Measurements from ENCODE around the gene TPRA1.
"Not testable (repeated sequence)": the region's sequence is repeated elsewhere in the genome, so short reads cannot be mapped to it uniquely, and the experiment has no call there.

TPRA1 gene

GRCh38 chr3:127535901-127536829, 54.4 kb downstream of the TPRA1 start:
- no peak for DNase-seq

- no peak for DNase-seq
These were observed 55.3 kb downstream of the TPRA1 start for GRCh38 chr3:127535106-127535785.

GRCh38 chr3:127534564-127534963, 56.0 kb downstream of the TPRA1 start:
- no peak for DNase-seq

- DNase-seq = no peak
These were observed 56.4 kb downstream of the TPRA1 start for GRCh38 chr3:127534161-127534451.

- no peak for DNase-seq
These were observed 57.9 kb downstream of the TPRA1 start for GRCh38 chr3:127532561-127533203.

- no peak for DNase-seq
These were observed 58.7 kb downstream of the TPRA1 start for GRCh38 chr3:127531821-127532220.

- DNase-seq = not testable (repeated sequence)
These were observed 59.7 kb downstream of the TPRA1 start for GRCh38 chr3:127530863-127531262.

- DNase-seq = peak; percentile 9
These were observed 61.0 kb downstream of the TPRA1 start for GRCh38 chr3:127529346-127530188.

GRCh38 chr3:127525373-127525772, 65.2 kb downstream of the TPRA1 start:
- DNase-seq = no peak

GRCh38 chr3:127524296-127524896, 66.1 kb downstream of the TPRA1 start:
- no peak for DNase-seq
